Gastrocnemius medialis (tissue), 4 donors: ENCODE measurements around the gene SDF2L1. TPM values are rescaled to one million over a fixed set of nuclear protein-coding genes. Genes with fewer than 3 reads are reported as not detected.
"Not testable (repeated sequence)": the region's sequence is repeated elsewhere in the genome, so short reads cannot be mapped to it uniquely, and the experiment has no call there.

Experiments used
- ATAC-seq, 2 donors: fragments of 150-250 bp; one replicate each; pipeline ENCODE4 v1.9.1; 2016
- DNase-seq, 2 donors: peaks; one replicate each; pipeline ENCODE4 v3.0.0-alpha.2; 2019
- H3K27ac ChIP-seq, 4 donors: fragments of 200-600 bp; sonication (generic); 1 replicate in 1 of 4; 2 replicates in 3 of 4; pipeline ENCODE4 v1.5.1; 2016 to 2018; ENCODE audit warnings: mild to moderate bottlenecking in 2 of 4, moderate library complexity in 1 of 4
- H3K27me3 ChIP-seq, 3 donors: fragments of 200-600 bp; sonication (generic) in 2 of 3; 1 replicate in 1 of 3; 2 replicates in 2 of 3; pipeline versions ENCODE4 v1.5.1 to v1.6.0; 2016 to 2019; ENCODE audit warnings: mild to moderate bottlenecking in 1 of 3, moderate library complexity in 1 of 3
- H3K36me3 ChIP-seq, 2 donors: fragments of 200-600 bp; sonication (generic) in 1 of 2; one replicate each; pipeline ENCODE4 v1.5.1; 2017 to 2018
- H3K4me1 ChIP-seq, 2 donors: fragments of 200-600 bp; sonication (generic) in 1 of 2; one replicate each; pipeline ENCODE4 v1.5.1; 2016 to 2017; ENCODE audit warnings: mild to moderate bottlenecking in 2 of 2
- H3K4me3 ChIP-seq, 4 donors: fragments of 200-600 bp; sonication (generic) in 3 of 4; 1 replicate in 1 of 4; 2 replicates in 3 of 4; pipeline ENCODE4 v1.5.1; 2016 to 2019; ENCODE audit warnings: mild to moderate bottlenecking in 2 of 4
- H3K9me3 ChIP-seq, 3 donors: fragments of 200-600 bp; sonication (generic) in 2 of 3; 1 replicate in 1 of 3; 2 replicates in 2 of 3; pipeline ENCODE4 v1.5.1; 2016 to 2019
- CTCF ChIP-seq, 5 experiments: fragments of 450-650 bp in 3 of 5; fragments of 200-600 bp in 2 of 5; sonication (generic) in 2 of 5; IDR thresholded peaks in 4 of 5; conservative IDR thresholded peaks in 1 of 5; 1 replicate in 4 of 5; 2 replicates in 1 of 5; pipeline ENCODE4 v1.5.1; 2016 to 2019; ENCODE audit warnings: antibody characterized with exemption in 5 of 5, mild to moderate bottlenecking in 3 of 5, moderate library complexity in 3 of 5
- POLR2A ChIP-seq, 2 donors: fragments of 450-650 bp; IDR thresholded peaks; one replicate each; pipeline ENCODE4 v1.6.1; 2017; ENCODE audit warnings: antibody characterized with exemption in 2 of 2, mild to moderate bottlenecking in 2 of 2, moderate library complexity in 2 of 2
- in situ Hi-C, 4 donors: fragments of 200-750 bp; cut with MboI; loops; one replicate each; pipeline versions ENCODE4 v1.15.0 to v1.8.0; 2017; ENCODE audit warnings: low sequenced_read_pairs in 4 of 4
- intact Hi-C: fragments of 100-400 bp; cut with DNase I; formaldehyde crosslinking; loops from one replicate; pipeline ENCODE4 v1.15.1; 2023; ENCODE audit warnings: low total_unique reads
- total RNA-seq, 4 donors: library from RNA; depleted of rRNA; stranded (reverse); fragments of >200 nt; gene quantifications; one replicate each; pipeline versions ENCODE4 v1.1.0 to v1.2.3, GENCODE V29; 2016

SDF2L1 gene
- total RNA-seq, 4 donors from 2014 or later = 8.5 to 33.2 (median 23.3) TPM

GRCh38 chr22:21613553-21614233 is 28.4 kb upstream of the SDF2L1 start:
- H3K4me1 ChIP-seq = no peaks in the 10 kb centered on the region
- H3K27ac ChIP-seq = no peak overlapping the region
- H3K27me3 ChIP-seq = no peaks in the 10 kb centered on the region
- in situ Hi-C loops = no loop called here
- no peak for DNase-seq
- no peak overlapping the region for H3K4me3 ChIP-seq
- no peak for ATAC-seq
- no peaks in the 10 kb centered on the region for H3K9me3 ChIP-seq
- TF ChIP-seq POLR2A (IDR thresholded peaks at IDR 0.05) (no peak), CTCF (IDR thresholded peaks at IDR 0.05 in 4 of 5, conservative IDR thresholded peaks at IDR 0.05 in 1 of 5) (no peak)
- peaks cover 0 to 14% of the 10 kb centered on the region in 2 donors for H3K36me3 ChIP-seq
- intact Hi-C loops = no loop called here

GRCh38 chr22:21615731-21616130 is 26.4 kb upstream of the SDF2L1 start:
- TF ChIP-seq CTCF (IDR thresholded peaks at IDR 0.05 in 4 of 5, conservative IDR thresholded peaks at IDR 0.05 in 1 of 5) (no peak), POLR2A (IDR thresholded peaks at IDR 0.05) (no peak)
- H3K27ac ChIP-seq = no peak overlapping the region
- peaks cover 0 to 11% of the 10 kb centered on the region in 2 donors for H3K36me3 ChIP-seq
- no peak for DNase-seq
- no peak overlapping the region for H3K4me3 ChIP-seq
- no peaks in the 10 kb centered on the region for H3K27me3 ChIP-seq
- H3K4me1 ChIP-seq = peaks cover 0 to 5% of the 10 kb centered on the region in 2 donors
- no peaks in the 10 kb centered on the region for H3K9me3 ChIP-seq
- in situ Hi-C loops = no loop called here
- intact Hi-C loops = no loop called here
- no peak for ATAC-seq

DNA sequence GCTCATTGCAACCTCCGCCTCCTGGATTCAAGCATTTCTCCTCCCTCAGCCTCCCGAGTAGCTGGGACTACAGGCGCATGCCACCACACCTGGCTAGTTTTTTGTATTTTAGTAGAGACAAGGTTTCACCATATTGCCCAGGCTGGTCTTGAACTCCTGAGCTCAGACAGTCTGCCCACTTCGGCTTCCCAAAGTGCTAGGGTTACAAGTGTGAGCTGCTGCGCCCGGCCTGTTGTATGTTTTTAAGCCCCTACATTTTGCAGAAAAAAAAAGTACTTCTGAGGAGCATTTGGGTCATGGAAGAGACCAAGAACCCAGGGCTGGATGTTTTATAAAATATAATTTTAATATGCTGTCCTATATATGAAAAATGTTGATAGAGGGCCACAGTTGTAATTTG is 24.8 kb upstream of the SDF2L1 start:
- H3K9me3 ChIP-seq, H3K4me3 ChIP-seq, ATAC-seq, in situ Hi-C loops, H3K4me1 ChIP-seq, intact Hi-C loops, DNase-seq, H3K36me3 ChIP-seq, H3K27ac ChIP-seq, H3K27me3 ChIP-seq: not testable (repeated sequence)

- peaks cover 32 to 34% of the 10 kb centered on the region in 2 donors for H3K4me1 ChIP-seq
- no peak for TF ChIP-seq POLR2A (IDR thresholded peaks at IDR 0.05)
- no peak for TF ChIP-seq CTCF (IDR thresholded peaks at IDR 0.05 in 4 of 5, conservative IDR thresholded peaks at IDR 0.05 in 1 of 5)
Observed at GRCh38 chr22:21621025-21621424, 21.1 kb upstream of the SDF2L1 start.

GRCh38 chr22:21622011-21622918 is 19.8 kb upstream of the SDF2L1 start:
- ATAC-seq = no peak
- H3K36me3 ChIP-seq = no peaks in the 10 kb centered on the region
- no peak for DNase-seq
- H3K4me1 ChIP-seq = peaks cover 32 to 34% of the 10 kb centered on the region in 2 donors
- intact Hi-C loops = no loop called here
- in situ Hi-C loops = no loop called here
- H3K27me3 ChIP-seq = no peaks in the 10 kb centered on the region
- TF ChIP-seq POLR2A (IDR thresholded peaks at IDR 0.05) (no peak), CTCF (IDR thresholded peaks at IDR 0.05 in 4 of 5, conservative IDR thresholded peaks at IDR 0.05 in 1 of 5) (no peak)
- no peak overlapping the region for H3K4me3 ChIP-seq
- no peak overlapping the region for H3K27ac ChIP-seq
- H3K9me3 ChIP-seq = no peaks in the 10 kb centered on the region

More at GRCh38 chr22:21621025-21621424, 21.1 kb upstream of the SDF2L1 start:
- intact Hi-C loops = no loop called here
- no peak overlapping the region for H3K4me3 ChIP-seq
- H3K27me3 ChIP-seq = no peaks in the 10 kb centered on the region
- in situ Hi-C loops = no loop called here
- DNase-seq (no peak), ATAC-seq (no peak)
- no peak overlapping the region for H3K27ac ChIP-seq
- no peaks in the 10 kb centered on the region for H3K36me3 ChIP-seq
- no peaks in the 10 kb centered on the region for H3K9me3 ChIP-seq
